ENCODE data around the gene MPL.
"Not testable (repeated sequence)": the region's sequence is repeated elsewhere in the genome, so short reads cannot be mapped to it uniquely, and the experiment has no call there.

MPL gene

GRCh38 chr1:43358121-43358745 is 20.6 kb downstream of the MPL start:
- DNase-seq: peak; percentile 75

- peak; percentile 99 for DNase-seq
These were observed 21.4 kb downstream of the MPL start, which contains the start of gene CDC20 for GRCh38 chr1:43358746-43359693. CDC20 (plus strand) TSS chr1:43358981; CDS start chr1:43359216, 235 bp downstream.

GRCh38 chr1:43359696-43360095 is 22.1 kb downstream of the MPL start:
- DNase-seq: peak; percentile 40

- DNase-seq: no peak
These were observed 23.0 kb downstream of the MPL start for GRCh38 chr1:43360616-43361015.

GRCh38 chr1:43363283-43363934 is 25.8 kb downstream of the MPL start:
- DNase-seq: no peak

- no peak for DNase-seq
These were observed 26.4 kb downstream of the MPL start for GRCh38 chr1:43363935-43364525.

GRCh38 chr1:43365678-43366077 is 28.1 kb downstream of the MPL start:
- DNase-seq: no peak

GRCh38 chr1:43366179-43366578 is 28.6 kb downstream of the MPL start:
- peak; percentile 61 for DNase-seq

- peak; percentile 60 for DNase-seq
These were observed 29.0 kb downstream of the MPL start for GRCh38 chr1:43366601-43367025.

GRCh38 chr1:43367026-43367903 is 29.6 kb downstream of the MPL start:
- peak; percentile 67 for DNase-seq

GRCh38 chr1:43367904-43368645 is 30.5 kb downstream of the MPL start, which contains the start of gene ELOVL1:
ELOVL1 (minus strand) TSS chr1:43368011; CDS start chr1:43365609, 2,402 bp downstream.
- DNase-seq: peak; percentile 95

GRCh38 chr1:43368646-43369020 is 31.0 kb downstream of the MPL start:
- DNase-seq: peak; percentile 56

- not testable (repeated sequence) for DNase-seq
These were observed 32.2 kb downstream of the MPL start for GRCh38 chr1:43369779-43370178.

- no peak for DNase-seq
These were observed 32.9 kb downstream of the MPL start for GRCh38 chr1:43370564-43370963.

GRCh38 chr1:43372172-43372571 is 34.6 kb downstream of the MPL start:
- no peak for DNase-seq

GRCh38 chr1:43373066-43373940 is 35.7 kb downstream of the MPL start:
- DNase-seq: peak; percentile 61

- DNase-seq: peak; percentile 21
These were observed 39.2 kb downstream of the MPL start for GRCh38 chr1:43376723-43377235.

GRCh38 chr1:43377831-43378230 is 40.2 kb downstream of the MPL start:
- DNase-seq: no peak

GRCh38 chr1:43379476-43379875 is 41.9 kb downstream of the MPL start:
- DNase-seq: no peak

- DNase-seq: no peak
These were observed 44.0 kb downstream of the MPL start for GRCh38 chr1:43381612-43382011.
